Activated B cell treated with CpG ODN at 0.5 μM for 24 hours (primary cell): Measurements from ENCODE around the gene TMED1. TPM values are rescaled to one million over a fixed set of nuclear protein-coding genes. Genes with fewer than 3 reads are reported as not detected.

ENCODE experiments used
- ATAC-seq: fragments of 200-7000 bp; cut with Tn5 transposase; one replicate; pipeline ENCODE4 v1.10.0; 2021; ENCODE audit warnings: low read depth, mild to moderate bottlenecking, moderate library complexity
- CTCF ChIA-PET: fragments of 350-600 bp; sonication (Branson Sonifier 250); formaldehyde crosslinking; loops from one replicate; lab custom pipeline; 2021; ENCODE audit warnings: antibody characterized with exemption; lab: Charles Lee
- POLR2A ChIA-PET: fragments of 350-600 bp; sonication (Branson Sonifier 250); formaldehyde crosslinking; loops from one replicate; lab custom pipeline; 2021; ENCODE audit warnings: antibody characterized with exemption; lab: Charles Lee
- DNase-seq: peaks from one replicate; pipeline ENCODE4 v3.0.0; 2022
- H3K27ac Mint-ChIP-seq: one replicate; pipeline ENCODE4 v1.8.0; 2020; ENCODE audit warnings: mixed read lengths
- H3K27me3 Mint-ChIP-seq: one replicate; pipeline ENCODE4 v1.8.0; 2021; ENCODE audit warnings: mixed read lengths
- H3K36me3 Mint-ChIP-seq: one replicate; pipeline ENCODE4 v1.8.0; 2021; ENCODE audit warnings: low read depth, mixed read lengths
- H3K4me1 Mint-ChIP-seq: one replicate; pipeline ENCODE4 v1.8.0; 2021; ENCODE audit warnings: mixed read lengths
- H3K4me3 Mint-ChIP-seq: one replicate; pipeline ENCODE4 v1.8.0; 2020; ENCODE audit warnings: mild to moderate bottlenecking, mixed read lengths
- H3K9me3 Mint-ChIP-seq: one replicate; pipeline ENCODE4 v1.8.0; 2020; ENCODE audit warnings: mixed read lengths
- CTCF ChIP-seq: fragments of 200-600 bp; IDR thresholded peaks from one replicate; pipeline ENCODE4 v1.8.0; 2022; ENCODE audit warnings: antibody characterized with exemption, mild to moderate bottlenecking
- intact Hi-C: fragments of 100-400 bp; cut with micrococcal nuclease; formaldehyde crosslinking; loops from one replicate; pipeline ENCODE4 v1.15.1; 2024
- total RNA-seq: library from RNA; stranded (reverse); gene quantifications from 2 replicates; pipeline ENCODE4 v1.2.3, GENCODE V29; 2022

Gene TMED1
- total RNA-seq, 1 donor from 2014 or later, result 11.9 TPM

GRCh38 chr19:10854350-10855089, 18.5 kb upstream of the TMED1 start:
- no peaks in the 10 kb centered on the region for H3K9me3 Mint-ChIP-seq
- ATAC-seq, result no peak
- TF ChIP-seq CTCF, result no peak
- no peak overlapping the region for H3K4me3 Mint-ChIP-seq
- no peaks in the 10 kb centered on the region for H3K36me3 Mint-ChIP-seq
- peaks cover 6% of the 10 kb centered on the region for H3K27me3 Mint-ChIP-seq
- intact Hi-C loops, result no loop called here
- no peak overlapping the region for H3K27ac Mint-ChIP-seq
- H3K4me1 Mint-ChIP-seq, result no peaks in the 10 kb centered on the region
- DNase-seq, result no peak
- ChIA-PET CTCF (interaction anchor here (2.2 kb wide), 1 partner anchor 10 kb away, joined by 12 read pairs; no protein-coding TSS in a partner anchor), POLR2A (interaction anchor here (0.6 to 0.7 kb wide), 2 partner anchors 15 to 76 kb away, joined by 4 read pairs; no protein-coding TSS in a partner anchor)

GRCh38 chr19:10852941-10853340, 16.9 kb upstream of the TMED1 start:
- H3K36me3 Mint-ChIP-seq, result no peaks in the 10 kb centered on the region
- no peak for TF ChIP-seq CTCF
- H3K9me3 Mint-ChIP-seq, result no peaks in the 10 kb centered on the region
- ATAC-seq (no peak), DNase-seq (no peak)
- H3K27ac Mint-ChIP-seq, result no peak overlapping the region
- H3K4me1 Mint-ChIP-seq, result peaks cover 5% of the 10 kb centered on the region
- POLR2A ChIA-PET, result no interaction called here
- H3K4me3 Mint-ChIP-seq, result no peak overlapping the region
- intact Hi-C loops, result no loop called here
- CTCF ChIA-PET, result interaction anchor here (1.0 kb wide), 1 partner anchor 11 kb away, joined by 4 read pairs; no protein-coding TSS in a partner anchor
- H3K27me3 Mint-ChIP-seq, result peaks cover 9% of the 10 kb centered on the region

GRCh38 chr19:10852098-10852800, 16.2 kb upstream of the TMED1 start:
- Mint-ChIP-seq H3K4me3 (no peak overlapping the region), H3K9me3 (no peaks in the 10 kb centered on the region), H3K36me3 (no peaks in the 10 kb centered on the region), H3K27ac (no peak overlapping the region), H3K27me3 (peaks cover 9% of the 10 kb centered on the region), H3K4me1 (peaks cover 5% of the 10 kb centered on the region)
- ATAC-seq (no peak), DNase-seq (no peak)
- ChIA-PET CTCF (interaction anchor here (1.0 to 1.1 kb wide), 2 partner anchors 12 kb away, joined by 4 read pairs; no protein-coding TSS in a partner anchor), POLR2A (no interaction called here)
- no peak for TF ChIP-seq CTCF
- intact Hi-C loops, result no loop called here

- peaks cover 12% of the 10 kb centered on the region for H3K27me3 Mint-ChIP-seq
- CTCF ChIA-PET, result no interaction called here
- peaks cover 5% of the 10 kb centered on the region for H3K4me1 Mint-ChIP-seq
Observed at GRCh38 chr19:10850631-10851030, 14.6 kb upstream of the TMED1 start.

More at GRCh38 chr19:10850631-10851030, 14.6 kb upstream of the TMED1 start:
- no peak overlapping the region for H3K27ac Mint-ChIP-seq
- peaks cover 6% of the 10 kb centered on the region for H3K9me3 Mint-ChIP-seq
- H3K4me3 Mint-ChIP-seq, result no peak overlapping the region
- peaks cover 3% of the 10 kb centered on the region for H3K36me3 Mint-ChIP-seq
- intact Hi-C loops, result no loop called here
- no peak for TF ChIP-seq CTCF
- POLR2A ChIA-PET, result no interaction called here
- no peak for DNase-seq
- ATAC-seq, result no peak
